Uterus (tissue), 2 donors: ENCODE results near the gene OST4.

Source experiments
- POLR2A ChIP-seq, 2 donors: fragments of 450-650 bp; IDR thresholded peaks; one replicate each; pipeline ENCODE4 v1.6.1; 2016; ENCODE audit warnings: antibody characterized with exemption in 2 of 2, mild to moderate bottlenecking in 1 of 2, moderate library complexity in 1 of 2
- TF ChIP-seq, protein P1 (sequence below), 4 experiments: fragments of 200-600 bp in 2 of 4; fragments of 450-650 bp in 2 of 4; sonication (generic) in 2 of 4; IDR thresholded peaks; one replicate each; pipeline ENCODE4 v1.5.1; 2016 to 2019; ENCODE audit warnings: antibody characterized with exemption in 4 of 4, mild to moderate bottlenecking in 2 of 4, moderate library complexity in 1 of 4

- TF ChIP-seq, protein P1, sequence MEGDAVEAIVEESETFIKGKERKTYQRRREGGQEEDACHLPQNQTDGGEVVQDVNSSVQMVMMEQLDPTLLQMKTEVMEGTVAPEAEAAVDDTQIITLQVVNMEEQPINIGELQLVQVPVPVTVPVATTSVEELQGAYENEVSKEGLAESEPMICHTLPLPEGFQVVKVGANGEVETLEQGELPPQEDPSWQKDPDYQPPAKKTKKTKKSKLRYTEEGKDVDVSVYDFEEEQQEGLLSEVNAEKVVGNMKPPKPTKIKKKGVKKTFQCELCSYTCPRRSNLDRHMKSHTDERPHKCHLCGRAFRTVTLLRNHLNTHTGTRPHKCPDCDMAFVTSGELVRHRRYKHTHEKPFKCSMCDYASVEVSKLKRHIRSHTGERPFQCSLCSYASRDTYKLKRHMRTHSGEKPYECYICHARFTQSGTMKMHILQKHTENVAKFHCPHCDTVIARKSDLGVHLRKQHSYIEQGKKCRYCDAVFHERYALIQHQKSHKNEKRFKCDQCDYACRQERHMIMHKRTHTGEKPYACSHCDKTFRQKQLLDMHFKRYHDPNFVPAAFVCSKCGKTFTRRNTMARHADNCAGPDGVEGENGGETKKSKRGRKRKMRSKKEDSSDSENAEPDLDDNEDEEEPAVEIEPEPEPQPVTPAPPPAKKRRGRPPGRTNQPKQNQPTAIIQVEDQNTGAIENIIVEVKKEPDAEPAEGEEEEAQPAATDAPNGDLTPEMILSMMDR (IDR thresholded peaks at IDR 0.05), result no peak
- no peak for TF ChIP-seq POLR2A (IDR thresholded peaks at IDR 0.05)
These were observed 34.5 kb upstream of the OST4 start for GRCh38 chr2:27105981-27106380.
